K562 (cell line): ENCODE data around the gene MROH2B. TPM values are rescaled to one million over a fixed set of nuclear protein-coding genes. Genes with fewer than 3 reads are reported as not detected.

Experiments used
- ATAC-seq: fragments of 200-7000 bp; cut with Tn5 transposase; 3 replicates; pipeline ENCODE4 v1.9.1; 2020; ENCODE audit warnings: moderate library complexity
- BruUV-seq: library from RNA; stranded (reverse); fragments of 400-500 nt; replicated peaks from 2 replicates; lab custom pipeline; 2021; lab: Mats Ljungman, UMichigan
- CTCF ChIA-PET: fragments of 300-600 bp; formaldehyde crosslinking; extraction: SDS; loops from one replicate; lab custom pipeline; 2021; ENCODE audit warnings: low intra/inter-chr PET ratio; lab: Yijun Ruan, JAX
- POLR2A ChIA-PET: fragments of 300-600, 350-650 bp; sonication (Branson Sonifier 250); formaldehyde crosslinking; extraction: SDS; loops from one replicate; lab custom pipeline; 2021; ENCODE audit warnings: antibody characterized with exemption, inconsistent platforms; lab: Yijun Ruan, JAX
- DNase-seq, 4 experiments: peaks; one replicate each; pipeline versions ENCODE4 v3.0.0 to v3.0.0-alpha.2; 2011 to 2018; ENCODE audit warnings: low spot score in 3 of 4, mixed read lengths in 3 of 4; ENCODE audit errors: extremely low read depth in 1 of 4
- FAIRE-seq: peaks from 2 replicates; lab custom pipeline; 2011; peaks lifted over from hg19 to GRCh38; lab: Jason Lieb, UNC
- H2AFZ ChIP-seq: 2 replicates; pipeline ENCODE4 v1.6.0; 2011; ENCODE audit warnings: low read depth, low read length, control low read depth, inconsistent platforms
- H3K27ac ChIP-seq: fragments of 200-600 bp; 3 replicates; pipeline ENCODE4 v1.8.0; 2011; ENCODE audit warnings: low read depth, mild to moderate bottlenecking, control low read depth, inconsistent platforms, low read length, moderate library complexity, mixed read lengths; ENCODE audit errors: extremely low read depth
- H3K27me3 ChIP-seq, 2 experiments: fragments of 300-600 bp in 1 of 2; 2 replicates in 1 of 2; 3 replicates in 1 of 2; pipeline versions ENCODE4 v1.6.0 to v1.8.0; 2011; ENCODE audit warnings: inconsistent platforms in 2 of 2, low read length in 2 of 2, mild to moderate bottlenecking in 1 of 2, mixed read lengths in 1 of 2, moderate library complexity in 1 of 2; ENCODE audit not compliant: control insufficient read depth in 2 of 2, insufficient read depth in 2 of 2
- H3K36me3 ChIP-seq: fragments of 300-600 bp; 3 replicates; pipeline ENCODE4 v1.8.0; 2011; ENCODE audit warnings: mild to moderate bottlenecking, low read length, inconsistent platforms; ENCODE audit not compliant: control insufficient read depth, insufficient read depth
- H3K4me1 ChIP-seq, 2 experiments: fragments of 200-600 bp in 1 of 2; replicated peaks in 1 of 2; 2 replicates in 1 of 2; 3 replicates in 1 of 2; pipeline versions ENCODE4 v1.5.1 to v1.8.0; 2011; ENCODE audit warnings: inconsistent platforms in 2 of 2, low read length in 2 of 2, mild to moderate bottlenecking in 1 of 2, mixed read lengths in 1 of 2, moderate library complexity in 1 of 2; ENCODE audit not compliant: control insufficient read depth in 2 of 2, insufficient read depth in 2 of 2
- H3K4me2 ChIP-seq: 2 replicates; pipeline ENCODE4 v1.6.1; 2011; ENCODE audit warnings: low read length, control low read depth, inconsistent platforms, mixed read lengths; ENCODE audit not compliant: insufficient read depth
- H3K4me3 ChIP-seq: fragments of 200-600 bp; sonication (generic), shearing (Covaris generic); 2 replicates; pipeline ENCODE4 v1.5.1; 2016; ENCODE audit warnings: control low read depth, inconsistent platforms
- H3K79me2 ChIP-seq: fragments of 200-600 bp; 3 replicates; pipeline ENCODE4 v1.8.0; 2011; ENCODE audit warnings: low read length, inconsistent platforms; ENCODE audit not compliant: control insufficient read depth, insufficient read depth
- H3K9ac ChIP-seq, 2 experiments: 2 replicates each; pipeline versions ENCODE4 v1.6.0 to v1.6.1; 2011; ENCODE audit warnings: low read depth in 2 of 2, low read length in 2 of 2, control low read depth in 1 of 2, inconsistent platforms in 1 of 2, mild to moderate bottlenecking in 1 of 2, mixed read lengths in 1 of 2; ENCODE audit not compliant: insufficient read depth in 1 of 2
- H3K9me1 ChIP-seq: one replicate; pipeline ENCODE4 v1.6.0; 2011; ENCODE audit warnings: inconsistent platforms, mild to moderate bottlenecking, low read length, moderate library complexity; ENCODE audit not compliant: control insufficient read depth, insufficient read depth
- H3K9me3 ChIP-seq: replicated peaks from 2 replicates; pipeline ENCODE4 v1.5.1; 2011; ENCODE audit warnings: low read depth, low read length, inconsistent platforms; ENCODE audit not compliant: control insufficient read depth, insufficient read depth
- H4K20me1 ChIP-seq: replicated peaks from 2 replicates; pipeline ENCODE4 v1.6.1; 2011; ENCODE audit warnings: low read length, inconsistent platforms, mixed read lengths; ENCODE audit not compliant: control insufficient read depth, insufficient read depth
- NCOA6 ChIP-seq: fragments of 450-650 bp; IDR thresholded peaks from 2 replicates; pipeline ENCODE4 v1.6.1; 2017; ENCODE audit warnings: mild to moderate bottlenecking
- PYGO2 ChIP-seq: fragments of 450-650 bp; IDR thresholded peaks from 2 replicates; pipeline ENCODE4 v1.6.1; 2016; ENCODE audit warnings: mild to moderate bottlenecking, missing genetic modification characterization, moderate library complexity, missing compliant biosample characterization
- ZBTB17 ChIP-seq: fragments of 450-650 bp; formaldehyde crosslinking; IDR thresholded peaks from 2 replicates; pipeline ENCODE4 v1.4.0; 2020; ENCODE audit warnings: mild to moderate bottlenecking
- ZNF175 ChIP-seq: fragments of 200-800 bp; sonication (Bioruptor generic); IDR thresholded peaks from 2 replicates; pipeline ENCODE4 v1.6.1; 2016; ENCODE audit warnings: low read depth, mild to moderate bottlenecking, missing genetic modification characterization, missing compliant biosample characterization
- ZNF77 ChIP-seq: fragments of 250-450 bp; sonication (Bioruptor Pico); IDR thresholded peaks from 2 replicates; pipeline ENCODE4 v1.5.0; 2020
- WGBS: fragments of 100-300 bp; shearing (Covaris generic); methylation state at CpG from one replicate; pipeline ENCODE4 v1.1.6; 2016; ENCODE audit warnings: low coverage, mixed read lengths; ENCODE audit not compliant: insufficient coverage; ENCODE audit errors: missing lambda C conversion rate; 5-methylcytosine and 5-hydroxymethylcytosine counted together
- in situ Hi-C: fragments of 300-500 bp; cut with MboI; formaldehyde crosslinking; loops from 4 replicates; pipeline ENCODE4 v1.15.0; 2018; ENCODE audit warnings: inconsistent platforms, mixed read lengths
- intact Hi-C: fragments of 100-400 bp; cut with micrococcal nuclease; formaldehyde crosslinking; loops from 2 replicates; pipeline ENCODE4 v1.14.2; 2022
- polyA plus RNA-seq, 8 experiments: library from polyadenylated mRNA; depleted of rRNA in 4 of 8; stranded (reverse) in 5 of 8; unstranded in 3 of 8; fragments of >200 nt; fragmentation: Nextera tagmentation in 2 of 8; fragmentation: Illumina TruSeq in 1 of 8; extraction: Ambion mirVana in 2 of 8; extraction: Trizol in 1 of 8; gene quantifications; 2 replicates each; pipeline versions ENCODE4 v1.2.1 to v1.2.3, GENCODE V29; 2011 to 2014; ENCODE audit warnings: inconsistent platforms in 1 of 8, missing spikeins in 1 of 8
- total RNA-seq, 7 experiments: library from RNA; depleted of rRNA in 6 of 7; stranded (reverse); fragments of >200 nt in 6 of 7; fragmentation: Illumina TruSeq in 2 of 7; extraction: Trizol in 2 of 7; gene quantifications; 2 replicates each; pipeline versions ENCODE4 v1.2.1 to v1.2.3, GENCODE V29; 2011 to 2021; ENCODE audit warnings: low replicate concordance in 1 of 7

MROH2B gene
- total and polyA plus RNA-seq, 9 of the 15 experiments (the other 6 are each of a cell fraction or from before 2014, with no cell fraction given), result not detected

DNA sequence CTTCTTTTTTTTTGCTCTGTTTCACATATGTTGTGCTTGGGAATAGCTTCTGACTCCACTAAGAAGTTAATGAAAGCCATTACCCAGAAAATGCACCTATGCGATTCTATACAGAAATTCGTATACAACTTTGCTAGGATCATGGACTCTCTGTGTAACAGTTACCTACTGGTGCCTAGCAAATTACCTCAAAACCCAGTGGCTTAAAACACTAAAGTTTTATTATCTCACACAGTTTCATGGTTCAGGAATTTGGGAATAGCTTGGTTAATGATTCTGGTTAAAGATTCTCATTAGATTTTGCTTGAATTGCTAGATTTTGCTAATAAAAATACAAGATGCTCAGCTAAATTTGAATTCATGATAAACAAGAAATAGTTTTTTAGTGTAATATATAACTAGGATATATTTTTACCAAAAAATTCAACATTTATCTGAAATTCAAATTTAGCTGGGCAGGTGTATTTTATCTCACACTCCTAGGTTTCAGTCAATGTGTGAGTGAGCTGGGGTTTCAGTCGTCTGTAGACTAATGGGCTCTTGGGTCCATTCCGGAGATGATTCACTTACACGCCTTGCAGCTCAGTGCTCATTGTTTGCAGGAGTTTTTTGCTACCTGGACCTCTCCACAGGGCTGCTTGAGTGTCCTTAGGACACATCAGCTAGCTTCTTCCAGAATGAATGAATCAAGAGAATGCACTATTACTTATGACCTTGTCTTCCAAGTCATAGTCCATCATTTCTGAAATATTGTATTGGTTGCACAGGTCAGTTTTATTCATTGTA is 75.1 kb downstream of the MROH2B start:
- H2AFZ ChIP-seq, result no peak overlapping the region
- no peaks in the 10 kb centered on the region for H3K27me3 ChIP-seq
- no peak overlapping the region for H3K9ac ChIP-seq
- H3K4me2 ChIP-seq, result no peak overlapping the region
- no peaks in the 10 kb centered on the region for H3K36me3 ChIP-seq
- no peak overlapping the region for H3K27ac ChIP-seq
- no peak overlapping the region for H3K4me3 ChIP-seq
- no peaks in the 10 kb centered on the region for H3K9me1 ChIP-seq
- in situ Hi-C loops, result no loop called here
- BruUV-seq, result no TSS peak
- WGBS, result 2% methylated on average over 5 of the region's 5 CpGs
- no peaks in the 10 kb centered on the region for H3K4me1 ChIP-seq
- no peaks in the 10 kb centered on the region for H3K9me3 ChIP-seq
- no peak for TF ChIP-seq PYGO2 (tag)
- no peak for TF ChIP-seq ZNF175 (CRISPR knock-in tag)
- TF ChIP-seq ZNF77 (CRISPR knock-in tag), result no peak
- TF ChIP-seq ZBTB17 (CRISPR knock-in tag), result no peak
- no peak for TF ChIP-seq NCOA6
- FAIRE-seq, result no peak
- no peaks in the 10 kb centered on the region for H4K20me1 ChIP-seq
- no peak for ATAC-seq
- DNase-seq, result no peak
- ChIA-PET POLR2A (interaction anchor here (0.6 to 1.3 kb wide), 2 partner anchors 22 to 91 kb away, joined by 3 read pairs; no protein-coding TSS in a partner anchor), CTCF (no interaction called here)
- intact Hi-C loops, result no loop called here
- H3K79me2 ChIP-seq, result no peaks in the 10 kb centered on the region
